ENCODE measurements around the gene NUBPL.
"Not testable (repeated sequence)": the region's sequence is repeated elsewhere in the genome, so short reads cannot be mapped to it uniquely, and the experiment has no call there.

Gene NUBPL

DNA sequence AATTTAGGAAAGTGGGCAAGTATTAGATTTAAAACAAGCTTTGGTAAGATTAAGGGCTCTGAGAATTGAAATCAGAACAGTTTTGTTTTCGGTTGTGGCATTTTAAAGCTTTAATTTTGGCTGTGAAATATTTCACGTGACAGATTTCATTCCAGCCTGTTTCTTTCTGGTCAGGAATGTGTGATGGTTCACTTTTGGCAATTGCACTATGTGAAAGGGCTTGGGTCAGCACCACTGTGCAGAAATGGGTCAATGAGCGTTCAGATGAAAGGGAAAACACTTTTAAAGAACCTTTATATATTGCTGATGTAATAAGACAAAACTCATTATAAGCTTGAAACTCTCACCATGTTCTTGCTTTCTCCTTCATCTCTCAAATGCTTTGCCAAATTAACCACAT is 17.1 kb downstream of the NUBPL start:
- DNase-seq (ENCODE audit: low read depth in 2 of 2), result no peak

GRCh38 chr14:31578792-31579501 is 17.7 kb downstream of the NUBPL start:
- no peak for DNase-seq (ENCODE audit: low read depth in 2 of 2)

- no peak for DNase-seq (ENCODE audit: low read depth in 2 of 2)
Measured at GRCh38 chr14:31580234-31580633, 19.0 kb downstream of the NUBPL start.

DNA sequence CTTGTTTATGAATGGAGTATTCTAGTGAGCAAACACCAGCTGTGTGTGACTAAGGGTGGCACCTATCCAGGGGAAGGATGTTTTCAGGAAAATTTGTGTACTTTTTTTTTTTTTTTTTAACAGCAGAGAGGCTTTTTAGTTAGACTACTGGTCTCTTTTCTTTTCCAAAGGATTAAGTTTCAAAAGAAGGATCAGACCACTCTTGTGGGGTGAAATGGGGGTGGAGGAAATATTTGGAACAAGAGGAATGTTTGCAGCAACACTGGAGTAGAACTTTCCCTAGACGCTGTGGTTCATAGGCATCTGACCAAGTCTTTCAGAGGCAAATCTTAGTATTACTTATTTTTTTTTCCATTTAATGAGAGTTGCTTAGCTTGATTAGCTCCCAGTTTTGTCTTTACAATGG is 21.1 kb downstream of the NUBPL start:
- DNase-seq (ENCODE audit: low read depth in 2 of 2), result no peak

DNA sequence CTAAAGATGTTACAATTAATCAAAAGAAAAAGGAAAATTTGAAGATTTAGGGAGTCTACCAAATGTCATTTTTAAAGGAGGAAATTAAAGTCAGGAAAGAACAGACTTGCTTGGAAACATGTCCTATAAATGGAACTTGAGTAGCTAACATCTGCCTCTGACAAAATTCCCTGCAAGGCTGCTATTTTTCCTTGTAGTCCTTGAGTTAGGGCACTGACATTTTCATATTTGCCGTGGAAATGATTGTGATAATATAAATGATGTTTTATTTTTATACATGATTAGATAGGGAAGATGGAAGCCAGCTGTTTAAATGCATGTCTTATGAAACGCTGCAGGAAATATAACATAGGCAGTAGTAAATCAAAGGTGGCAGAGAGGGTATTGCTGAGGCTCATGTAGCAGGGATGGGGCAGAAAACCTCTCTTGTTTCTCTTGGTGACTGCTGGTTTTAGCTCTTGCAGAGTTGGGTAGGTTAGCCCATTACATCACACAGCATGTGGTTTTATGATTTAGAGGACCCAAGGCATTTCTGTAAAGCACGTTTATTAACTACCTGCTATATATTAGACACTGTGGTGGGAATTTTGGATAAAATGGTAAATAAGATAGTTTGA is 21.7 kb downstream of the NUBPL start:
- DNase-seq (ENCODE audit: low read depth in 2 of 2), result no peak

DNA sequence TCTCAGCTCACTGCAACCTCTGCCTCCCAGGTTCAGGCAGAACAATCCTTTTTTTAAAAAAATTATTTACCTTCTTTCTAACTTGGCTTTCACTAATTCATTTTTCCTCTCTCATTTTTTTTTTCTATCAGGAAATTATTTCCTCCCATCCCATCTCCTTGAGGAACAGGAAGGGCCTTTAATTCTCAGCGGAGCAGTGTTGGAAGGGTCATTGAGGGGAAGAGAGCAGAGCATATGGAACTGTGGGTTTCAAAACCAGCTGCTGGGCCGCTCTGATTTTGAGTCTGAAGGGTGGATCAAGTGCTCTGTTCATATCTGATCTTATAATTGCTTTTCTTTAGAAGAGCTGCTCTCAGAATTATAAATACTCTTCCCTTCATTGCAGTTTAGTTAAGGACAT is 29.0 kb downstream of the NUBPL start:
- DNase-seq (ENCODE audit: low read depth in 2 of 2), result no peak

DNA sequence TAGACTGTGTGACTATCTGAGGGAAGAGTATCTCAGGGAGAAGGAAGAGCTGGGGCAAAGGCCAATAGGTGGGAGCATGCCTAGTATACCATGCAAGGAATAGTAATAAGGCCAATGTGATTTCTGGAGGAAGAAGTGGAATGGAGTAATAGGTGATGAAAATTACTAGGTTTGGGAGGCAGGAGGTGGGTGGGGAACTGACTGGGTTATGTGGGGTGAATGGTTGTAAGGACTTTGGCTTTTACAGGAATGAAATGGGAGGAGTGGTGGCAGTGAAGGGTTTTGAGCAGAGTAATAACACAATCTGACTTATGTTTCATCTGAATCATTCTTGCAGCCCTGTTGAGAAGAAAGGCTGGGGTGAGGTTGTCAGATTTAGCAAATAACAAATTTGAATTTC is 30.9 kb downstream of the NUBPL start:
- no peak for DNase-seq (ENCODE audit: low read depth in 2 of 2)

GRCh38 chr14:31592631-31593030 is 31.4 kb downstream of the NUBPL start:
- DNase-seq (ENCODE audit: low read depth in 2 of 2), result no peak

- no peak for DNase-seq (ENCODE audit: low read depth in 2 of 2)
Measured at GRCh38 chr14:31596342-31597095, 35.3 kb downstream of the NUBPL start.

- no peak for DNase-seq (ENCODE audit: low read depth in 2 of 2)
Measured at GRCh38 chr14:31605702-31606101, 44.5 kb downstream of the NUBPL start.

- DNase-seq (ENCODE audit: low read depth in 2 of 2), result no peak
Measured at GRCh38 chr14:31611778-31612433, 50.7 kb downstream of the NUBPL start.

- DNase-seq (ENCODE audit: low read depth in 2 of 2), result no peak
Measured at GRCh38 chr14:31613188-31613587, 52.0 kb downstream of the NUBPL start.

DNA sequence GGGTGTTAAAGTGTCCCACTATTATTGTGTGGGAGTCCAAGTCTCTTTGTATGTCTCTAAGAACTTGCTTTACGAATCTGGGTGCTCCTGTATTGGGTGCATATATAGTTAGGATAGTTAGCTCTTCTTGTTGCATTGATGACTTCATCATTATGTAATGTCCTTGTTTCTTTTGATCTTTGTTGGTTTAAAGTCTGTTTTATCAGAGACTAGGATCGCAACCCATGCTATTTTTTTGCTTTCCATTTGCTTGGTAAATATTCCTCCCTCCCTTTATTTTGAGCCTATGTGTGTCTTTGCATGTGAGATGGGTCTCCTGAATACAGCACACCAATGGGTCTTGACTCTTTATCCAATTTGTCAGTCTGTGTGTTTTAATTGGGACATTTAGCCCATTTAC is 57.7 kb downstream of the NUBPL start:
- DNase-seq (ENCODE audit: low read depth in 2 of 2), result not testable (repeated sequence)

DNA sequence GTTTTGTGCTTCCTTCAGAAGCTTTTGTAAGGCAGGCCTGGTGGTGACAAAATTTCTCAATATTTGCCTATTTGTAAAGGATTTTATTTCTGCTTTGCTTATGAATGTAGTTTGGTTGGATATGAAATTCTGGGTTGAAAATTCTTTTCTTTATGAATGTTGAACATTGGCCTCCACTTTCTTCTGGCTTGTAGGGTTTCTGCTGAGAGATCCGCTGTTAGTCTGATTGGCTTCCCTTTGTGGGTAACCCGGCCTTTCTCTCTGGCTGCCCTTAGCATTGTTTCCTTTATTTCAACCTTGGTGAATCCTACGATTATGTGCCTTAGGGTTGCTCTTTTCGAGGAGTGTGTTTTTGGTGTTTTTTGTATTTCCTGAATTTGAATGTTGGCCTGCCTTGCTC is 58.2 kb downstream of the NUBPL start:
- no peak for DNase-seq (ENCODE audit: low read depth in 2 of 2)

GRCh38 chr14:31620898-31621297 is 59.7 kb downstream of the NUBPL start:
- DNase-seq (ENCODE audit: low read depth in 2 of 2), result not testable (repeated sequence)

DNA sequence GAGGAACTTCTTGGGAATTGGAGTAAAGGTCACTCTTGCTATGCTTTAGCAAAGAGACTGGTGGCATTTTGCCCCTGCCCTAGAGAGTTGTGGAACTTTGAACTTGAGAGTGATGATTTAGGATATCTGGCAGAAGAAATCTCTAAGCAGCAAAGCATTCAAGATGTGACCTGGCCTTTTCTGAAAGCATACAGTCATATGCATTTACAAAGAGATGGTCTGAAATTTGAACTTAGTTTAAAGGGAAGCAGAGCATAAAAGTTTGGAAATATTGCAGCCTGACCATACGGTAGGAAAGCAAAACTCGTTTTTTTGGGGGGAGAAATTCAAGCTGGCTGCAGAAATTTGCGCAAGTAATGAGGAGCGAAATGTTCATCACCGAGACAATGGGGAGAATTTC is 60.9 kb downstream of the NUBPL start:
- DNase-seq (ENCODE audit: low read depth in 2 of 2), result no peak

- DNase-seq (ENCODE audit: low read depth in 2 of 2), result not testable (repeated sequence)
Measured at GRCh38 chr14:31652900-31653299, 91.7 kb downstream of the NUBPL start.

DNA sequence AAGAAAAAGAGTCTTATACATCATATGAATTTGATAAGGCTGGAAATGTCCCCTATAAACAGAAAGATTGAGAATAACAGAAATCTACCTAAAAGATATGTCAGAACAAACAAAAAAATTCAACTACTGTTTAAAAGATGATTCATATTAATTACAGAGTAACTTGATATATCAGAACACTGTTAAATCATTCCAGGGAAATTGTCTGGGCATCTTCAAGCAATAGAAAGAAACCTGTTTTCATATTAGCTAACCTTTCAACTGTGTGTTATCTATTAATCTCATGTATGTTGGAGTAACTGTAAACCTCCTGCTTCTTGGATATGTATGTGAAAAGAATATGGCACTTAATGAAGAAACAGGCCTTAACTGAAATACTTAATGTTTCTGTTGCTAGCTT is 96.7 kb downstream of the NUBPL start:
- DNase-seq (ENCODE audit: low read depth in 2 of 2), result no peak

DNA sequence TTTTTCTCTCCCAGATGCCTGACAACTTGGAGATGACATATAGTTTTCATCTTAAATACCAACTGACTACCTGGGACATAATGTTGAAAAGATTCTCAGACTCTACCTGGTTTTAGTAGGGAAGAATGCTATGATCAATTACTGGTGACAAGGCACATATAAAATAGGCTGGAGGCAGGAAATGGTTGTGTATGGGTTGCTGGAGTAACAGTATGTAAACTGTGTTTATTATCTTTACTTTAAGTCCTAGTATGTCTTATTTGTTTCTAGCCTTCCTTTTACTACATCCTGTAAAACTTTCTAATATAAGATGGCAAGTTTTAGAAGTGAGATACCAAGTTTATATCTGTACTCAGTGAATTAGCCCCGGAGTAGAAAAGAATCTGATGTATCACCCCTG is 98.1 kb downstream of the NUBPL start:
- DNase-seq (ENCODE audit: low read depth in 2 of 2), result no peak

- no peak for DNase-seq (ENCODE audit: low read depth in 2 of 2)
Measured at GRCh38 chr14:31660191-31660590, 99.0 kb downstream of the NUBPL start.

DNA sequence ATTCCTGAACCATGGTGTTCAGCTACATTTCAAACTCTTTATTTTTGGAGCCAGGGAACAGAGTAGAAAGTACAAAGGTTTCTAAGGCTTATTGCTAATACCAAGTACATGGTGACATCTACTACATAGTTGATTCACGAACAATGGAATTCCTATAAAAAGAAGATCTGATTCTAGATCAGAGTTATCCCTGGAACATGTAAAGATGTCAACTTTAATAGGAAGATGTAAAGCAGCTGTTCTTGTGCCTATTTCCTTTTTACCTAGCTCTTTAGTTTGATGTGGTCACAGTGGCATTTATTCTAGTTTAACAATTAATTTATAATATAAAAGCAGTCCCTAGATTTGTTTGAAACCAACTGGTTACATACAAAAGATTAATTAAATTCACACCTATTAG is 99.5 kb downstream of the NUBPL start:
- DNase-seq (ENCODE audit: low read depth in 2 of 2), result no peak

- no peak for DNase-seq (ENCODE audit: low read depth in 2 of 2)
Measured at GRCh38 chr14:31668348-31668747, 107.1 kb downstream of the NUBPL start.

GRCh38 chr14:31672709-31673108 is 111.5 kb downstream of the NUBPL start:
- DNase-seq (ENCODE audit: low read depth in 2 of 2), result no peak
